HG03342 (cell line): ENCODE results near the gene MAP7D1.
"Not testable (repeated sequence)": the region's sequence is repeated elsewhere in the genome, so short reads cannot be mapped to it uniquely, and the experiment has no call there.

Experiments used
- ATAC-seq: cut with Tn5 transposase; IDR thresholded peaks from one replicate; pipeline ENCODE4 v1.9.1; 2021; ENCODE audit warnings: mild to moderate bottlenecking, moderate library complexity; ENCODE audit not compliant: unreplicated experiment

MAP7D1 gene

DNA sequence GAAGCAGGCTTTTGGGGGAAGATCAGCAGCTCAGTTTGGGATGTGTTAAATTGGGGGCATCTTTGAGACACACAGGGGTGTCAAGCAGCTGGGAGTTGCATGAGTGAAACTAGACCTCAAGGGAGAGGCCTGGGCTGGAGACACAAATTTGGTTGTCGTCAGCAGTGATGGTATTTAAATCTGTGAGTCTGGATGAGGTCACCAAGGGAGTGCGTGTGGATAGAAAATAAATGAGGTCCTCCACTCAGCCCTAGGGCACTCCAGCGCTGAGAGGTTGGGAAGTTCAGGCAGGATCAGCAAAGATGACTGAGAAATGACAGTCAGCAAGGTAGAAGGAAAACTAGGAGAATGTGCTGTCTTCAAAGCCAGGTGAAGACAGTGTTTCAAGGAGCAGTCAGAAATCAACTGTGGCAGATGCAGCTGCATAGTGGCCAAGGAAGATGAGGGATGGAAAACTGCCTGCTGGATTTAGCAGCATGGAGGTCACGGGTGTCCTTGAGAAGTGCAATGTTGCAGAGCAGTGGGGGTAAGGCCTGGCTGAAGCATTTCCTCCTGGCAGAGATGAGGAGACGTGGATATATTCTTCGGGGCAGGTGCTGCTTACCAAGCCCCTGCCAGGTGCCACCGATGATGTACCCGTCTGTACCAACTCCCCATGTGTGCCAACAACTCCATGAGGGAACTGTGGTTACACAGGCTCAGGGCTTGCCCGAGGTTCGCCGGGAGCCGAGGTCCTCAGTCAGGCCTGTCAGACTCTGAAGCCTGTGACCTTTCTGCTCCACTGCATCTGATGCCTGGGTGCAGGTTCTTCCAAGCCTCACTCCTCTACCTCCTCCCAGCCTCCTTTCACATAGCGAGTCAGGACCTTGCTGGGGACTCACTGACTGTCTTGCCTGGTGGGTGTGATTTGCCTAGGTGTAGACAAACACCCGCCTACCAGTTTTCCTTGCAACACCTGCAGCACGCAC lies 11.3 kb downstream of the MAP7D1 start:
- ATAC-seq, result no peak

DNA sequence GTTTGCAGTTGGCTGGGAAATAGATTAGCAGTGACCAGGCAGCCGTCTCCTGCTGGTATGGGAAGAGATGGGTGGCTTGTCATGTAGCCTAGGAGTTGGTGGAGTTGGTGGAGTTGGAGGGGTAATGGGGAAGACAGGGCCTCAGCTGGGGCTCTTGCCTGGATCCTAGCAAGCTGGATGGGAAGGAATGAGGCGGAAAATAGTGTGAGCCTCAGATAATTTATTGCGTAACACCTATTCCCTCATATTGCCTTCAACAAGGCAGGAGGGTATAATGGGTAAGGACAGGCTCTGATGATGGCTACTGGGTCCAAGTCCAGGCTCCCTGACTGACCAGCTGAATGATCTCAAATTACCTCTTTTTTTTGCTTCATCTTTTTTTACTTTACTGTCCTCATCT lies 12.6 kb downstream of the MAP7D1 start:
- ATAC-seq, result no peak

DNA sequence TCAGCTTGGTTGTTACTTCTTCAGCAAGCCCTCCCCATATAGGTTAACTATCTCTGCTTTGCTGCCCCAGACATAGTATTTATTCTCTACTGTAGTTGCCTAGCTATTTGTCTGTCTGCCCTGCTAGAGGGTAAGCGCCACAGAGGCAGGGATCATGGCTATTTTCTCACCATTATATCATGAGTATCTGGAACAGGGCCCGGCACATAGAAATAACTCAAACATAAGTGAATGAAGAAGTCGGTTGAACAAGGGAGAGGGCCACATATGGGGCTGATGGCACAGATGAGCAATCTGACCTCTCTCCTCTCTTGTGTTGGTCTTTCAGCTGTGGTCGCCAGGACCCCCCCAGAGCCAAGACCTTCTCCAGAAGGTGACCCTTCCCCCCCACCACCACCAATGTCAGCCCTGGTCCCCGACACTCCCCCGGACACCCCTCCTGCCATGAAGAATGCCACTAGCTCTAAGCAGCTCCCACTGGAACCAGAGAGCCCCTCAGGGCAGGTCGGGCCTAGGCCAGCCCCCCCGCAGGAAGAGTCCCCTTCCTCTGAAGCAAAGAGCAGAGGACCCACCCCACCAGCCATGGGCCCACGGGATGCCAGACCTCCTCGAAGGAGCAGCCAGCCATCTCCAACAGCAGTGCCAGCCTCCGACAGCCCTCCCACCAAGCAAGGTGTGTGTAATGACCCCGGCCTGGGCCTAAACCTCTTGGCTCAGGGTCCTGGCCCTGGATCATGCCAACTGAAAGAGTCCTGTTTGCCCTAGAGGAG lies 14.9 kb downstream of the MAP7D1 start:
- ATAC-seq, result no peak

DNA sequence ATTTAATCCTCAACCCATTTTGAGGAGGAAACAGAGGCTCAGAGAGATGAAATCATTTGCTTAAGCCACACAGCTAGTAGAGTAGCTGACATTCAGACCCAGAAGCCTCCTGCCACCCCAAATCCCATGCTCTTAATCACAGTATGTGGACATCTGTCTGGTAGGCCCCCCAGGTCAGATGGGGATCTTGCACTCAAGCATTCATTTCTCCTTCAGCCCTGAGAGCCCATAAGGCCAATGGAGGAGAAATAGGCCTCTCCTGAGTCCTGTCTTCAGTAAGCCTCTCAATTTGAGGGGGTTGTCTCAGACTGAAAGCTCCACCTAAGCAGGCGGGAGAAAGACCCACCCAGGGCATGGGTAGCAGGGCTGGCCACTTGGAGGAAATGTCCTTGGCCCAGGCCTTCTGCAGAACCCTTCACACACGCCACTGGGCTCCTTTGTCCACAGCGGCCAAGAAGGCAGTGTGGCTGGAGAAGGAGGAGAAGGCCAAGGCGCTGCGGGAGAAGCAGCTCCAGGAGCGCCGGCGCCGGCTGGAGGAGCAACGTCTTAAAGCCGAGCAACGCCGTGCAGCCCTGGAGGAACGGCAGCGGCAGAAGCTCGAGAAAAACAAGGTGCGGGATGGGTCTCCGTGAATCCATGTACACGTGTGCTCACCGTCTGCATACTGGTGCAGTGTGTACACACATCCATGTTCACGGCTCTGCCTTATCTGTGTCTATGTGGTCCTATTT lies 16.2 kb downstream of the MAP7D1 start:
- no peak for ATAC-seq

DNA sequence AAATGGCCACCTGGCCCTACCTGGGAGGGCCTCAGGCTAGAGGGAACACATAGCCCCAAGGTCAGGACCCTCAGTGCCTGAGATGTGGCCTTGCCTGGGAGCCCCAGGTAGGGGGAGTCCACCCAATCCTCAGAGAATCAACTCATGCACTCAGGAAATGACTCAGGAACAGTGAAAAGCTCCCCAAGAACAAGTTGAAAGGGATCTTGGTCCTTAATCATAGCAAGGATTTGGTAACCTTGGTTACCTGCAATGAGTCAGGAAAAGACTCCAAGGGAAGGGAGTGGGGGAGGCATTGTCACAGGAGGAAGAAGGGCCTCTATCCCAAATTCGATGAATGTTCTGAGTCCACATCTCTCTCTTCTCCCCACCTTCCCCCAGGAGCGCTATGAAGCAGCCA lies 17.0 kb downstream of the MAP7D1 start:
- no peak for ATAC-seq

DNA sequence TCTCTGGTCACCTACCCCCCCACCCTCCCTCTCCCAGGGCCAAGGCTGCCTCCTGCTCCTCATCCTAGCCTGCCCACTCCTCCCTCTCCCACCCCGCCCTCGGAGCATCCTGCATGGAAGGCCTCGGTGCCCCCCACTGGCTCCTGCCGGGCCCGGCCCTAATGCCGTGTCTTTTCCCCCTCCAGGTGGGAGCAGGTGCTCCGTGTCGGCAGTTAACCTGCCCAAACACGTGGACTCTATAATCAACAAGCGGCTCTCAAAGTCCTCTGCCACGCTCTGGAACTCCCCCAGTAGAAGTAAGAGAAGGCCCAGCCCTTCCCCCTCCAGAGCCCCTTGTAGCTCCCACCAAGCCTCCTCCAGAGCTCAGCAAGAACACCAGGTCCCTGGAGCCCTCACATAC lies 18.8 kb downstream of the MAP7D1 start:
- no peak for ATAC-seq

DNA sequence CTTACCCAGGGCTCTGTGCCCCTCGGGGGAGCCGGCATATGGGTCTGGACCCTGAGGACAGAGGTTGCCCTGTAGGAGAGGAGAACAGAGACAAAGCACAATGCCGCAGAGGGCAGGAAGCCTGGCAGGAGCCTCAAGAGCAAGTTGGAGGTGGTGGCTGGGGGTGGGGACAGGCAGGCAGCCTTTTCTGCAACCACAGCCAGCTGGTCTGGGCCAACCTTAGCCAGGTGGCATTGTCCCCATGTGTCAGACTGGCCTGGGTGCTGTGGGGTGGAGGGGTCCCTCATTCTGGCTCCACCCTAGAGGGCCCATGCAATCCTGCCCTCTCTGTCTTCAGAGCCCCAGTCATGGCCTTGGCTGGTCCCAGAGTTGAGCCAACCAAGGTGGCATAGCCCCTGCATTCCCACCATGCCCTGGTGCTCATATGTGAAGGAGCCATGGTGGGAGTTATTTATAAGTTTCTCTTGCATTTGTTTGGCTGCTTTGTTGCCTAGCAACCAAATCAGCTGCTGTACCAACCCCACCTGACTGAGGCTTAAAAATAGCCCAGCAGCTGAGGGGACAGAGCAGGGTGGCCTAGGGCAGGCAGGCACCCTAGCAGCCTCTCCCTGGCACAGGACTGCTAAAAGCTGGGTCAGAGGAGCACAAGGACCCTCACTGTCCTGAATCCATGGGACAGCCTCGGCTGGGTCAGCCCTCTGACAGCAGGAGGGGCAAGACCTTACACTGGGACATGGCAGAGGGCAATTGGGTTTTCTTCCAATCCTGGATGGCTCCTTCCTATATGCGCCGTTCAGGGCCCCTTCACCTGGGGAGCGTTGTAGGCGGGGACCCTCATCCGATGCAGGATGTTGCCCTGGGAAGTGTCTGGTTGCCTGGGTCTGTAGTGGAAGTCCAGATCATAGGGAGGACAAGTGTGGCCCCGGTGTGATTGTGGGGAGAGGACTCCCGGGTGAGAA lies 19.5 kb downstream of the MAP7D1 start:
- no peak for ATAC-seq

DNA sequence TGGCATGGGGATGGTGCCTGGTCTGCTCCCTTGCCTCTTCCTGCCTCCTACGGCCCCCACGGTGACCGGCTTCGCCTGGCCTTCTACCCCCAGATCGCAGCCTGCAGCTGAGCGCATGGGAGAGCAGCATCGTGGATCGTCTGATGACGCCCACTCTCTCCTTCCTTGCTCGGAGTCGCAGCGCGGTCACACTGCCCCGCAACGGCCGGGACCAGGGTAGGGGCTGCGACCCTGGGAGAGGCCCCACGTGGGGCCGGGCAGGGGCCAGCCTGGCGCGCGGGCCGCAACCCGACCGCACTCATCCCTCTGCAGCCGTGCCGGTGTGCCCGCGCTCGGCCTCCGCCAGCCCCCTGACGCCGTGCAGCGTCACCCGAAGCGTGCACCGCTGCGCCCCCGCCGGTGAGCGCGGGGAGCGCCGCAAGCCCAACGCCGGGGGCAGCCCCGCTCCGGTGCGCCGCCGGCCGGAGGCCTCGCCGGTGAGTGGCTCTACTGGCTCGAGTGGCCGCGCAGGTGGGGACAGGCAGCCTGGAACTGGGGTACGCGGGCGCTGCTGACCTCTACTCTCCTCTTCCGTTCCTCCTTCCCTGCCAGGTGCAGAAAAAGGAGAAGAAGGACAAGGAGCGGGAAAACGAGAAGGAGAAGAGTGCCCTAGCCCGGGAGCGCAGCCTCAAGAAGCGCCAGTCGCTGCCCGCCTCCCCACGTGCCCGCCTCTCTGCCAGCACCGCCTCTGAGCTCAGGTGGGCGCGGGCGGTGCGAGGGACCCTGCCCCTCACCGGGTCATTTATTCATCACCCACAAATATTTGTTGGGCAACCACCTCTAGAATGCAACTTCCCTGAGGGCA lies 20.4 kb downstream of the MAP7D1 start:
- ATAC-seq, result no peak

DNA sequence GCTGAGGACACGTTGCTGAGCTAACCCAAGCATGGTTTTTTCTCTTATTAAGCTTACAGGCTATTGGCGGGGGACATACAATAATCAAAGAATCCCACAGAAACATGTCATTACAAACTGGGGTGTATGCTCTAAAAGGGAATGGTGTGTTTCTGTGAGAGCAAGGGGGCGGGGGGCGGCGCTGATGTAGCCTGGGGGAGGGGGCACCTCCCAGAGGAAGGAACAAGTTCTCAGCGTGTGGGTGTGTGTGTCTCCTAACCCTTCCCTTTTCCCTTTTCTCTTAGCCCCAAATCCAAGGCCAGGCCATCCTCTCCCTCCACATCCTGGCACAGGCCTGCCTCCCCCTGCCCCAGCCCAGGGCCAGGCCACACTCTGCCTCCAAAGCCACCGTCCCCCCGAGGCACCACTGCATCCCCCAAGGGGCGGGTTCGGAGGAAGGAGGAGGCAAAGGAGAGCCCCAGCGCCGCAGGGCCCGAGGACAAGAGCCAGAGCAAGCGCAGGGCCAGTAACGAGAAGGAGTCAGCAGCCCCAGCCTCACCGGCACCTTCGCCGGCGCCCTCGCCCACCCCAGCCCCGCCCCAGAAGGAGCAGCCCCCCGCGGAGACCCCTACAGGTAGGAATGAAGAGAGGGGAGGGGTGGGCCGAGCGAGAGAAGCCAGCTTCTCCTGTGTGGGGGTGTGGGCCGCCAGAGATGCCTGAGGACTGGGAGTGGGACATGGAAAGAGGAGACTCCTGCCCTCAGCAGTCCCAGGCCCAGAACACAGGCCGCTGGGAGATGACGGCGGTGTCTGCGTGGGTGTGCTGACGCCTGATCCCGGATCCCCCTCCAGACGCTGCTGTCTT lies 21.9 kb downstream of the MAP7D1 start:
- no peak for ATAC-seq

DNA sequence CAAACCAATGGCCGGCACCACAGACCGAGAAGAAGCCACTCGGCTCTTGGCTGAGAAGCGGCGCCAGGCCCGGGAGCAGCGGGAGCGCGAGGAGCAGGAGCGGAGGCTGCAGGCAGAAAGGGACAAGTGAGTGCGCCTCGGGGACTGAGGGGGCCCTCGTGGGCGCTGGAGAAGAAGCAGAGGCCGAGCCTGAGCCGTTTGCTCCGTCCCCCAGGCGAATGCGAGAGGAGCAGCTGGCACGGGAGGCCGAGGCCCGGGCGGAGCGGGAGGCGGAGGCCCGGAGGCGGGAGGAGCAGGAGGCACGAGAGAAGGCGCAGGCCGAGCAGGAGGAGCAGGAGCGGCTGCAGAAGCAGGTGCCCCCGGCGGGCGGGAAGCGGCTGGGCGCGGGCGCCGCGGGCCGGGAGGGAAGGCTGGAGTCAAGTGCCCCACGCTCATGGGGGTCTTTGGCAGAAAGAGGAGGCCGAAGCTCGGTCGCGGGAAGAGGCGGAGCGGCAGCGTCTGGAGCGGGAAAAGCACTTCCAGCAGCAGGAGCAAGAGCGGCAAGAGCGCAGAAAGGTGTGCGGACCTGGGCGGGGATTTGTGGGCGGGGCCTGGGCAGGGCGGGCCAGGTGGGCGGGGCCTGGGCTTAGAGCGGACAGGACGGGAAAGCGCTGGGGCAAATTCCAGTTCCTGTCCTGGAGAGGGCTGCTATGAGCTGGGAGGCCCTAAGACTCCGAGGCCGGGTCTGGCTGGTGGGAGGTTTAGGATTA lies 22.7 kb downstream of the MAP7D1 start:
- no peak for ATAC-seq

DNA sequence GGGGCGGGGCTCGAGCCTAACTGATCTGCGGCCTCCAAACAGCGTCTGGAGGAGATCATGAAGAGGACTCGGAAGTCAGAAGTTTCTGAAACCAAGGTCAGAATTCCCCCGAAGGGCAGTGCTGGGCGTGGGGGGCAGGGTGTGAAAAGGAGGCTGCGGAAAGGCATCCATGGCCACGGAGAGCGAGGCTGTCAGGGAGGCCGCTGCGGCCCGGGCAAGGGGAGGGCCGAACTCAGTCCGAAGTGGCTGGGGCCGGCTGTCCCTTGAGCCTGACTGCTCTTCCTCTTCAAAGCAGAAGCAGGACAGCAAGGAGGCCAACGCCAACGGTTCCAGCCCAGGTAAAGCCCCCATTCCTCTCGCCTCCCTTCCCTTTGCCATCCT lies 23.2 kb downstream of the MAP7D1 start:
- ATAC-seq, result no peak

DNA sequence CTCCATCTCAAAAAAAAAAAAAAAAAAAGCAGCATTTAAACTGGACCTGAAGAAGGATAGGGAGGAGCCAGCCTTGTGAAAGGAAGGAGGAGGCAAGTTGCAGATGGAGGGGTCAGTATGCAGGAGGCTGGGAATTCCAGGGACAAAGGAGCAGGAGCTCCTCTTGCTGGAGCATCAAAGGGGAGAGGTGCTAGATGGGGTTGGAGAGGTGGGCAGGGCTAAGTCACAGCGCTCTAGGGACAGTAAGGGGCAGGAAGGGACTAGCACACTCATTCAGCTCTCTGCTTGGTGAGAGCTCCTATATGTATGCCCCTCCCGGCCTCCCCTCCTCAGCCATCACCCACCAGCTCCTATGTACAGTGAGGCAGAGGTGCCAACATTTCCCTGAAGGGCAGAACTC lies 26.8 kb downstream of the MAP7D1 start:
- no peak for ATAC-seq

DNA sequence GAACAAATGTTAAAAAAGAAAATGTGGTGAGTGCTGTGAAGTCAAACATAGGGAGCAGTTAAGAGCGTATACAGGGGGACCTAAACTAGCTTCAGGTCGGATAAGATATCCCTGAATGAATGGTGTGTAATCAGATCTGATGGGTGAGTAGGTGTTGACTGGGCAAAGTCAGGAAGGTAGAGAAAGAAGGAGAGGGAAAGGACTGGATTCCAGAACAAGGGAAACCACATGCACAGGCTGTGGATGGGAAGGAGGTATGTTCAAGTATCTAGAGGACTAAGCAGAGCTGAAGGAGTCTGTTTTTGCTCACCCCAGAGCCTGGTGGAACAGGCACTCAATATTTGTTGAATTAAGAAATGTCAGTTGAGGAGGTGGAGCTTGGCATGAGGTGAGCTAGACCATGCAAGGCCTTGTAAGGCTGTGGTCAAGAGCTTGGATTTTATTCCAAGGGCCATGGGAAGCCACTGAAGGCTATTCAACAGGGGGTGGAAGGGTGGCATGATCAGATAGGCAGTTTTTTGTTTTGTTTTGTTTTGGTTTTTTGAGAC lies 27.4 kb downstream of the MAP7D1 start:
- ATAC-seq, result no peak

DNA sequence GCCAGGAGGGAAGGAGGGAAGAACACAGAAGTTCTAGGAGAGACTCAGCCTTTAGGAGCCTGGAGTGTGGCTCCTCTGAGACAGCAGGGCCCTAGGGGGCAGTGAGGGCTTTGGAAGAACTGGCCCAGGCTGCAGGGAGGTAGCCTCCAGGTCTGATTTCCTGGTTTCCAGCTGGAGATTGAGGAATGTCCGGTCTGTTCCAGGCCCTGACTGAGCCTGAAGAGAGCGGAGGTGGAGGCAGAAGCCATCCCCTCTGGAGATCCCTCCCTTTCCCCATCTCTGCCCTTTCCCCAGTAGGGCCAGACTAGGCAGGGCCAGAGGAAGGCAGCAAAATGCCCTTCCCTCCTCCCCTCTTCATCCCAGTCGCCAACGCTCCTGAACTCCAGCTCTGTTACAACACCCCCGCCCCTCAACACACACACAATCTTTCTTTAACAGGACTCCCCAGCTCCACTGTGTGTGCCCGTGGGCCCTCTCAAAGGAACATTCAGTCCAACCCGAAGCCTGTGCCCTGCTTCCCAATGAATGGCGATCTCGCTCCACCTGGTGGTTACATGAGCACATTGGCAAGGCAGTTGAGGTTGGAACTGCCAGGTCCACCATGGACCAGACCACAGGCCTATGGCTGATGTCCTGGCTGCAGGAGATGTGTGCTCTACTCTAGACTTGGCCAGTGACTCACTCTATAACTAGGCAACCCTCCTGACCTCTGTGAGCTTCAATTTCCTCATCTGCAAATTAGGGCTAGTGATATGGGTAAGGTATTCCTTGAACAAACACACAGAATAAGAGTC lies 32.0 kb downstream of the MAP7D1 start:
- ATAC-seq, result peak; percentile 68

DNA sequence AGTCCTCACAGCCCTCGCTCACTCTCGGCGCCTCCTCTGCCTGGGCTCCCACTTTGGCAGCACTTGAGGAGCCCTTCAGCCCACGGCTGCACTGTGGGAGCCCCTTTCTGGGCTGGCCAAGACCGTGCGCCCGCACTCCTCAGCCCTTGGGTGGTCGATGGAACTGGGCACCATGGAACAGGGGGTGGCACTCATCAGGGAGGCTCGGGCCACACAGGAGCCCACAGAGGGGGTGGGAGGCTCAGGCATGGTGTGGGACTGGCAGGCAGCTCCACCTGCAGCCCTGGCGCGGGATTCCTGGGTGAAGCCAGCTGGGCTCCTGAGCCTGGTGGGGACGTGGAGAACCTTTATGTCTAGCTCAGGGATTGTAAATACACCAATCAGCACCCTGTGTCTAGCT lies 40.8 kb downstream of the MAP7D1 start:
- ATAC-seq, result not testable (repeated sequence)

DNA sequence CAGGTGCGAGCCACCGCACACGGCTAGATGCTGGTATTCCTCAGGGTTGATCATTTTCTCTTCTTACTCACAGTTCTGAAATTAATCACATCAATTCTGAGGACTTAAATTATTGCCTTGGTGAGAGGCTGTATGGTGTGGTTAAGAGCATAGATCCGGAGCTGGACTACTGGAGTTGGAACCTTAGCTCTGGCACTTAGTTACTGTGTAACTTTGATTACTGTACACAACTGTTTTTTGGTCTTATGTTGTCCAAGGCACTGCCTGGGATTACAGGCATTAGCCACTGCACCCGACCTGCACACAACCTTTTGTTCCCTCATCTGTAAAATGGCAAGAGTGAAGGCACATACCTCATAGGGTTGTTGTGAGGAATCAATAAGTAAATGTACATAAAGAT lies 42.7 kb downstream of the MAP7D1 start:
- ATAC-seq, result no peak
